COLO829 (cell line): ENCODE measurements around the gene SIGLEC12.

Experiments
- DNase-seq: peaks from one replicate; pipeline ENCODE4 v3.0.0; 2012; ENCODE audit warnings: low spot score

SIGLEC12 gene

GRCh38 chr19:51501594-51502263 lies at the start of gene SIGLEC12:
Gene SIGLEC12, minus strand, starts transcription at chr19:51501800. Its CDS starts 67 bp downstream, at chr19:51501733.
- DNase-seq = no peak

GRCh38 chr19:51550848-51551672 lies 49.5 kb upstream of the SIGLEC12 start:
- DNase-seq = no peak

- DNase-seq = no peak
Observed at GRCh38 chr19:51549533-51550324, 48.1 kb upstream of the SIGLEC12 start.

- DNase-seq = no peak
Observed at GRCh38 chr19:51548891-51549305, 47.3 kb upstream of the SIGLEC12 start.

- no peak for DNase-seq
Observed at GRCh38 chr19:51548213-51548651, 46.6 kb upstream of the SIGLEC12 start.

- no peak for DNase-seq
Observed at GRCh38 chr19:51547397-51548212, 46.0 kb upstream of the SIGLEC12 start.

- DNase-seq = no peak
Observed at GRCh38 chr19:51546650-51547396, 45.2 kb upstream of the SIGLEC12 start.

GRCh38 chr19:51546107-51546649 lies 44.6 kb upstream of the SIGLEC12 start:
- no peak for DNase-seq

- no peak for DNase-seq
Observed at GRCh38 chr19:51544038-51544437, 42.4 kb upstream of the SIGLEC12 start.

GRCh38 chr19:51542699-51543098 lies 41.1 kb upstream of the SIGLEC12 start:
- DNase-seq = no peak

- no peak for DNase-seq
Observed at GRCh38 chr19:51541458-51542357, 40.1 kb upstream of the SIGLEC12 start.

GRCh38 chr19:51539821-51540366 lies 38.3 kb upstream of the SIGLEC12 start:
- no peak for DNase-seq

GRCh38 chr19:51535535-51535934 lies 33.9 kb upstream of the SIGLEC12 start:
- DNase-seq = no peak

- no peak for DNase-seq
Observed at GRCh38 chr19:51531349-51532315, 30.0 kb upstream of the SIGLEC12 start, which contains the start of gene SIGLEC6. Gene SIGLEC6, minus strand, starts transcription at chr19:51531670. Its CDS starts 22 bp downstream, at chr19:51531648.

GRCh38 chr19:51530616-51531015 lies 29.0 kb upstream of the SIGLEC12 start:
- DNase-seq = no peak

GRCh38 chr19:51529301-51529700 lies 27.7 kb upstream of the SIGLEC12 start:
- no peak for DNase-seq

GRCh38 chr19:51525651-51526050 lies 24.1 kb upstream of the SIGLEC12 start:
- no peak for DNase-seq
